CD14-positive monocyte (primary cell): ENCODE results near the gene MAML3. TPM values are rescaled to one million over a fixed set of nuclear protein-coding genes. Genes with fewer than 3 reads are reported as not detected.
A peak's percentile ranks its signal among the peaks of the same experiment; 100 is the strongest.

Experiments
- DNase-seq, 3 donors: peaks; one replicate each; pipeline ENCODE4 v3.0.0-alpha.2; 2011 to 2022
- H2AFZ ChIP-seq: 2 replicates; pipeline ENCODE4 v1.6.0; 2012; ENCODE audit warnings: mild to moderate bottlenecking, low read depth, low read length, inconsistent platforms; ENCODE audit not compliant: insufficient read depth, poor library complexity, severe bottlenecking
- H3K27ac ChIP-seq, 2 donors: 1 replicate in 1 of 2; 2 replicates in 1 of 2; pipeline ENCODE4 v1.5.1; 2012 to 2013; ENCODE audit warnings: low read length in 2 of 2, control low read depth in 1 of 2, inconsistent platforms in 1 of 2, low read depth in 1 of 2, mild to moderate bottlenecking in 1 of 2
- H3K27me3 ChIP-seq, 2 donors: one replicate each; pipeline versions ENCODE4 v1.6.0 to v1.6.1; 2011 to 2013; ENCODE audit warnings: low read length in 2 of 2; ENCODE audit not compliant: control insufficient read depth in 2 of 2, insufficient read depth in 2 of 2
- H3K36me3 ChIP-seq, 2 donors: replicated peaks in 1 of 2; 1 replicate in 1 of 2; 2 replicates in 1 of 2; pipeline versions ENCODE4 v1.5.1 to v1.6.1; 2012 to 2013; ENCODE audit warnings: low read length in 2 of 2, control low read depth in 1 of 2, inconsistent platforms in 1 of 2, mild to moderate bottlenecking in 1 of 2; ENCODE audit not compliant: insufficient read depth in 2 of 2, control insufficient read depth in 1 of 2
- H3K4me1 ChIP-seq, 2 donors: 1 replicate in 1 of 2; 2 replicates in 1 of 2; pipeline versions ENCODE4 v1.5.1 to v1.6.1; 2012 to 2013; ENCODE audit warnings: low read length in 2 of 2, control low read depth in 1 of 2, inconsistent platforms in 1 of 2, mild to moderate bottlenecking in 1 of 2, moderate library complexity in 1 of 2; ENCODE audit not compliant: insufficient read depth in 2 of 2, control insufficient read depth in 1 of 2
- H3K4me2 ChIP-seq: replicated peaks from 2 replicates; pipeline ENCODE3; 2012; ENCODE audit warnings: low read length, moderate library complexity, mild to moderate bottlenecking; ENCODE audit not compliant: poor library complexity, severe bottlenecking; ENCODE audit errors: extremely low read depth
- H3K4me3 ChIP-seq, 3 experiments: fragments of 200-600 bp in 1 of 3; sonication (generic) in 1 of 3; replicated peaks in 1 of 3; 1 replicate in 2 of 3; 2 replicates in 1 of 3; pipeline ENCODE4 v1.5.1; 2011 to 2013; ENCODE audit warnings: low read length in 3 of 3, mild to moderate bottlenecking in 3 of 3, control low read depth in 2 of 3, low read depth in 2 of 3, inconsistent platforms in 1 of 3, moderate library complexity in 1 of 3
- H3K79me2 ChIP-seq: 2 replicates; pipeline ENCODE4 v1.6.0; 2012; ENCODE audit warnings: mild to moderate bottlenecking, control low read depth, inconsistent platforms, low read length, moderate library complexity; ENCODE audit not compliant: insufficient read depth
- H3K9ac ChIP-seq: 2 replicates; pipeline ENCODE4 v1.6.0; 2017; ENCODE audit warnings: low read length, mild to moderate bottlenecking; ENCODE audit not compliant: insufficient read depth, poor library complexity, severe bottlenecking
- H3K9me3 ChIP-seq, 2 donors: replicated peaks in 1 of 2; 1 replicate in 1 of 2; 2 replicates in 1 of 2; pipeline versions ENCODE4 v1.5.1 to v1.6.1; 2012 to 2013; ENCODE audit warnings: low read length in 2 of 2, control low read depth in 1 of 2; ENCODE audit not compliant: control insufficient read depth in 1 of 2, insufficient read depth in 1 of 2
- H4K20me1 ChIP-seq: 2 replicates; pipeline ENCODE4 v1.6.0; 2012; ENCODE audit warnings: mild to moderate bottlenecking, low read length, control low read depth, moderate library complexity; ENCODE audit not compliant: insufficient read depth
- H3K27ac Mint-ChIP-seq, 7 donors: one replicate each; pipeline ENCODE4 v1.8.0; 2020; ENCODE audit warnings: mild to moderate bottlenecking in 7 of 7, mixed read lengths in 7 of 7, moderate library complexity in 6 of 7, inconsistent platforms in 2 of 7
- H3K27me3 Mint-ChIP-seq, 3 donors: one replicate each; pipeline ENCODE4 v1.8.0; 2021 to 2022; ENCODE audit warnings: low read depth in 3 of 3, mild to moderate bottlenecking in 3 of 3, mixed read lengths in 3 of 3, moderate library complexity in 3 of 3, inconsistent platforms in 1 of 3
- H3K36me3 Mint-ChIP-seq, 2 donors: one replicate each; pipeline ENCODE4 v1.8.0; 2020; ENCODE audit warnings: mixed read lengths in 2 of 2, inconsistent platforms in 1 of 2, mild to moderate bottlenecking in 1 of 2
- H3K4me1 Mint-ChIP-seq: one replicate; pipeline ENCODE4 v1.8.0; 2020; ENCODE audit warnings: mild to moderate bottlenecking, mixed read lengths
- H3K4me3 Mint-ChIP-seq, 2 donors: one replicate each; pipeline ENCODE4 v1.8.0; 2020; ENCODE audit warnings: mild to moderate bottlenecking in 2 of 2, mixed read lengths in 2 of 2, moderate library complexity in 1 of 2
- H3K9me3 Mint-ChIP-seq, 7 donors: one replicate each; pipeline ENCODE4 v1.8.0; 2020 to 2022; ENCODE audit warnings: mixed read lengths in 7 of 7, mild to moderate bottlenecking in 6 of 7, moderate library complexity in 6 of 7, inconsistent platforms in 2 of 7
- CTCF ChIP-seq: fragments of 200-600 bp; IDR thresholded peaks from one replicate; pipeline ENCODE4 v1.8.0; 2022; ENCODE audit warnings: antibody characterized with exemption, mild to moderate bottlenecking
- WGBS: methylation state at CpG from one replicate; pipeline ENCODE4 v1.1.5; 2013; ENCODE audit warnings: missing lambda C conversion rate; ENCODE audit not compliant: insufficient coverage; 5-methylcytosine and 5-hydroxymethylcytosine counted together
- intact Hi-C, 2 donors: fragments of 100-400 bp; cut with micrococcal nuclease; formaldehyde crosslinking; loops; one replicate each; pipeline versions ENCODE4 v1.15.0 to v1.15.1; 2023
- polyA plus RNA-seq, 3 donors: library from polyadenylated mRNA; depleted of rRNA in 1 of 3; unstranded in 2 of 3; stranded (reverse) in 1 of 3; fragments of 300-500 nt in 2 of 3; fragments of >200 nt in 1 of 3; fragmentation: Illumina TruSeq in 2 of 3; gene quantifications; 1 replicate in 2 of 3; 2 replicates in 1 of 3; pipeline ENCODE4 v1.2.3, GENCODE V29; 2012 to 2021

Gene MAML3
- polyA plus RNA-seq, 3 donors, result 1.5 to 6.5 (median 2.3) TPM

GRCh38 chr4:140108243-140108642 lies 45.7 kb downstream of the MAML3 start:
- Histone ChIP-seq H2AFZ (no peak overlapping the region), H3K9me3 (no peaks in the 10 kb centered on the region), H3K4me1 (peaks cover 9 to 17% of the 10 kb centered on the region in 2 donors), H3K27me3 (no peaks in the 10 kb centered on the region), H3K4me2 (no peak overlapping the region), H3K36me3 (no peaks in the 10 kb centered on the region), H3K27ac (no peak overlapping the region), H3K4me3 (no peak overlapping the region), H3K9ac (no peak overlapping the region), H4K20me1 (peaks cover 11% of the 10 kb centered on the region), H3K79me2 (peaks cover 55% of the 10 kb centered on the region)
- peaks cover 0 to 2% (median 0%) of the 10 kb centered on the region in 3 donors for H3K27me3 Mint-ChIP-seq
- H3K36me3 Mint-ChIP-seq, result peaks cover 0 to 4% of the 10 kb centered on the region in 2 donors
- no peak for DNase-seq
- intact Hi-C loops, result no loop called here
- H3K4me3 Mint-ChIP-seq, result no peak overlapping the region
- no peak for TF ChIP-seq CTCF
- peaks cover 0 to 1% (median 0%) of the 10 kb centered on the region in 7 donors for H3K9me3 Mint-ChIP-seq
- 33% methylated on average over 3 of the region's 4 CpGs for WGBS
- H3K27ac Mint-ChIP-seq, result peak overlapping the region in 5 of 7 donors; percentile 12 to 46 (median 34)
- H3K4me1 Mint-ChIP-seq, result peaks cover 37% of the 10 kb centered on the region

- peaks cover 66% of the 10 kb centered on the region for H3K79me2 ChIP-seq
- no peak for DNase-seq
- WGBS, result no CpG with 5 or more reads among the region's 1 CpG
- H3K4me1 ChIP-seq, result peaks cover 20 to 29% of the 10 kb centered on the region in 2 donors
- no peak overlapping the region for H3K4me3 ChIP-seq
- no peak overlapping the region for H2AFZ ChIP-seq
- TF ChIP-seq CTCF, result no peak
- no peak overlapping the region for H3K9ac ChIP-seq
- Mint-ChIP-seq H3K9me3 (peaks cover 0 to 8% (median 5%) of the 10 kb centered on the region in 7 donors), H3K4me1 (peaks cover 48% of the 10 kb centered on the region), H3K4me3 (no peak overlapping the region), H3K27me3 (peaks cover 0 to 2% (median 0%) of the 10 kb centered on the region in 3 donors), H3K27ac (peak overlapping the region in 1 of 7 donors; percentile 43), H3K36me3 (peaks cover 6 to 10% of the 10 kb centered on the region in 2 donors)
- intact Hi-C loops, result no loop called here
- H3K9me3 ChIP-seq, result peaks cover 0 to 5% of the 10 kb centered on the region in 2 donors
- no peak overlapping the region for H3K4me2 ChIP-seq
- H3K27me3 ChIP-seq, result no peaks in the 10 kb centered on the region
- H4K20me1 ChIP-seq, result peaks cover 6% of the 10 kb centered on the region
- H3K27ac ChIP-seq, result no peak overlapping the region
- H3K36me3 ChIP-seq, result no peaks in the 10 kb centered on the region
Measured at GRCh38 chr4:140106289-140106844, 47.6 kb downstream of the MAML3 start.
